ENCODE measurements around the gene EXOSC7. TPM values are rescaled to one million over a fixed set of nuclear protein-coding genes. Genes with fewer than 3 reads are reported as not detected.

The EXOSC7 gene
- polyA plus RNA-seq, 3 donors = 16.8 to 23.9 (median 18.8) TPM

DNA sequence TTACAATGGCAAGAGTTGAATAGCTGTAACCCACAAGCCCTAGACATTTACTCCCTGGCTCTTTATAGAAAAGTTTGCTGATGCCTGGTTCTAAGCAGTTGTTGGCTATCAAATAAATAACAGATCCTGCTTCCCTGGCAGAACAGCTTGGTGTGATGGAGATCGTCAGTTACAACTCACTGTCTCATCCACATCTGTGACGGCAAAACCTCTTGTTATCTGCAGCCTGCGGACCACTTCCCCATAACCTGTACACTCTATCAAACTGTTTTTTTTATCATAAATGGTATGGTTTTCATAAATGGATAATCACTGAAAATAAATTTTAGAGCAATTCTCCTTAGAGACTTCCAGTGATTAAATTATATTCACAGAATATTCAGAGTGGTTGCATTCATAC, 14.2 kb upstream of the EXOSC7 start:
- Mint-ChIP-seq H3K4me3 (no peak overlapping the region), H3K9me3 (no peaks in the 10 kb centered on the region), H3K36me3 (peaks cover 24 to 32% of the 10 kb centered on the region in 2 donors), H3K27me3 (ENCODE audit: low read depth in 3 of 3) (peaks cover 0 to 2% (median 0%) of the 10 kb centered on the region in 3 donors), H3K27ac (peak overlapping the region in 1 of 7 donors; percentile 43), H3K4me1 (peaks cover 62% of the 10 kb centered on the region)
- Histone ChIP-seq H3K36me3 (replicated peaks in 1 of 2; ENCODE audit: control insufficient read depth in 1 of 2, insufficient read depth in 2 of 2, low read length in 2 of 2) (peaks cover 18 to 28% of the 10 kb centered on the region in 2 donors), H3K27me3 (ENCODE audit: control insufficient read depth in 2 of 2, insufficient read depth in 2 of 2, low read length in 2 of 2) (no peaks in the 10 kb centered on the region), H3K4me2 (replicated peaks; ENCODE audit: extremely low read depth, low read length, poor library complexity, severe bottlenecking) (no peak overlapping the region), H3K4me1 (ENCODE audit: control insufficient read depth in 1 of 2, insufficient read depth in 2 of 2, low read length in 2 of 2) (peaks cover 38 to 61% of the 10 kb centered on the region in 2 donors), H2AFZ (ENCODE audit: insufficient read depth, low read depth, low read length, poor library complexity, severe bottlenecking) (no peak overlapping the region), H3K27ac (ENCODE audit: low read depth in 1 of 2, low read length in 2 of 2) (no peak overlapping the region), H3K79me2 (ENCODE audit: insufficient read depth, low read length) (peaks cover 99% of the 10 kb centered on the region), H3K4me3 (replicated peaks in 1 of 3; ENCODE audit: low read depth in 2 of 3, low read length in 3 of 3) (no peak overlapping the region), H3K9me3 (replicated peaks in 1 of 2; ENCODE audit: control insufficient read depth in 1 of 2, insufficient read depth in 1 of 2, low read length in 2 of 2) (no peaks in the 10 kb centered on the region), H3K9ac (ENCODE audit: insufficient read depth, low read length, poor library complexity, severe bottlenecking) (no peak overlapping the region), H4K20me1 (ENCODE audit: insufficient read depth, low read length) (peaks cover 83% of the 10 kb centered on the region)
- no CpG with 5 or more reads among the region's 3 CpGs for WGBS (ENCODE audit: insufficient coverage)
- no peak for DNase-seq
- TF ChIP-seq, protein P1, sequence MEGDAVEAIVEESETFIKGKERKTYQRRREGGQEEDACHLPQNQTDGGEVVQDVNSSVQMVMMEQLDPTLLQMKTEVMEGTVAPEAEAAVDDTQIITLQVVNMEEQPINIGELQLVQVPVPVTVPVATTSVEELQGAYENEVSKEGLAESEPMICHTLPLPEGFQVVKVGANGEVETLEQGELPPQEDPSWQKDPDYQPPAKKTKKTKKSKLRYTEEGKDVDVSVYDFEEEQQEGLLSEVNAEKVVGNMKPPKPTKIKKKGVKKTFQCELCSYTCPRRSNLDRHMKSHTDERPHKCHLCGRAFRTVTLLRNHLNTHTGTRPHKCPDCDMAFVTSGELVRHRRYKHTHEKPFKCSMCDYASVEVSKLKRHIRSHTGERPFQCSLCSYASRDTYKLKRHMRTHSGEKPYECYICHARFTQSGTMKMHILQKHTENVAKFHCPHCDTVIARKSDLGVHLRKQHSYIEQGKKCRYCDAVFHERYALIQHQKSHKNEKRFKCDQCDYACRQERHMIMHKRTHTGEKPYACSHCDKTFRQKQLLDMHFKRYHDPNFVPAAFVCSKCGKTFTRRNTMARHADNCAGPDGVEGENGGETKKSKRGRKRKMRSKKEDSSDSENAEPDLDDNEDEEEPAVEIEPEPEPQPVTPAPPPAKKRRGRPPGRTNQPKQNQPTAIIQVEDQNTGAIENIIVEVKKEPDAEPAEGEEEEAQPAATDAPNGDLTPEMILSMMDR (IDR thresholded peaks at IDR 0.05) = no peak
- intact Hi-C loops (cut with micrococcal nuclease) = no loop called here

DNA sequence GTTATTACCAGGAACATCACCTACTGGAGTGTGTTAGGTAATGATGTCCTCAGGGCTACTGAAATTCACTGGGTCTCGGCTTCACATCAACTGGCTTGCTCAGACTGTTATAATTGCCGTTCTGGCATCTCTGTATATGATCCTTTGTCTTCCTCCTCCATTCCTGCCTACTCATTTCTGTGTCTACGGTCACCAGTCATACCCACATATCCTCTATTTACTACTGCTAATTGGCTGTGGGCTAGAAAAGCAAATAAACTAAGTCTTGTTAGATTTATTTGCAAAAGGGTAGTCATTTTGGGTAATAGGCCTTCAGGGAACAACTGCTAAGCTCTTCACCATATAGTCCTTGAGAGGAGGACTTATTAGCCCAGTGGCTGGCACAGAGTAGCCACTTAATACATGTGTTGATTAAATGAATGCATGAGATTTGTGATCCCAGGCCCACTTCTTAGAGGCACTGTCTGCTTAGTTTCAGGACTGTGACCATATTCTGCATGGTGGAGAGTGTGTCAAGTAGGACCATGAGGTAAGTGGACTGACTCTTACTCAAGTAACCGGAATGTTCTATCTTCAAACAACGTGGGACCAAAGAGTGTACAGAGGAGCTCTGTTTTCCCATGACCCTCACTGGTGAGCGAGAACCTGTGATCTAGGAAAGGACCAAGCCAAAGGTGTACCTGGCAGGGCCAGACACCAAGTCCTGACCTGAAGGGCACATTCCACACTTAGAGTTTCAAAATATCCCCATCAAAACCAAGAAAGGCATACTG, 13.2 kb upstream of the EXOSC7 start:
- Histone ChIP-seq H3K4me1 (ENCODE audit: control insufficient read depth in 1 of 2, insufficient read depth in 2 of 2, low read length in 2 of 2) (peaks cover 47 to 70% of the 10 kb centered on the region in 2 donors), H3K9me3 (replicated peaks in 1 of 2; ENCODE audit: control insufficient read depth in 1 of 2, insufficient read depth in 1 of 2, low read length in 2 of 2) (no peaks in the 10 kb centered on the region), H3K36me3 (replicated peaks in 1 of 2; ENCODE audit: control insufficient read depth in 1 of 2, insufficient read depth in 2 of 2, low read length in 2 of 2) (peaks cover 14 to 19% of the 10 kb centered on the region in 2 donors), H3K4me3 (replicated peaks in 1 of 3; ENCODE audit: low read depth in 2 of 3, low read length in 3 of 3) (no peak overlapping the region), H2AFZ (ENCODE audit: insufficient read depth, low read depth, low read length, poor library complexity, severe bottlenecking) (no peak overlapping the region), H3K27me3 (ENCODE audit: control insufficient read depth in 2 of 2, insufficient read depth in 2 of 2, low read length in 2 of 2) (no peaks in the 10 kb centered on the region), H3K79me2 (ENCODE audit: insufficient read depth, low read length) (peaks cover 99% of the 10 kb centered on the region), H4K20me1 (ENCODE audit: insufficient read depth, low read length) (peaks cover 91% of the 10 kb centered on the region), H3K9ac (ENCODE audit: insufficient read depth, low read length, poor library complexity, severe bottlenecking) (no peak overlapping the region), H3K27ac (ENCODE audit: low read depth in 1 of 2, low read length in 2 of 2) (no peak overlapping the region), H3K4me2 (replicated peaks; ENCODE audit: extremely low read depth, low read length, poor library complexity, severe bottlenecking) (no peak overlapping the region)
- Mint-ChIP-seq H3K27me3 (ENCODE audit: low read depth in 3 of 3) (peaks cover 0 to 2% (median 0%) of the 10 kb centered on the region in 3 donors), H3K36me3 (peaks cover 16 to 23% of the 10 kb centered on the region in 2 donors), H3K4me1 (peaks cover 68% of the 10 kb centered on the region), H3K9me3 (no peaks in the 10 kb centered on the region), H3K27ac (peak overlapping the region in 2 of 7 donors; percentile 3 to 76), H3K4me3 (no peak overlapping the region)
- 100% methylated on average over 4 of the region's 6 CpGs for WGBS (ENCODE audit: insufficient coverage)
- intact Hi-C loops (cut with micrococcal nuclease) = no loop called here
- TF ChIP-seq, protein P1 (IDR thresholded peaks at IDR 0.05) = no peak
- no peak for DNase-seq

Measured in CD14-positive monocyte (primary cell).